Parathyroid adenoma (tissue), 2 donors: ENCODE results near the gene MESP2.

Experiments
- H2AFZ ChIP-seq: fragments of 300-600 bp; sonication (generic); one replicate; pipeline ENCODE4 v1.7.0; 2017; ENCODE audit warnings: antibody characterized with exemption, mild to moderate bottlenecking
- H3K27ac ChIP-seq: fragments of 300-600 bp; sonication (generic); one replicate; pipeline ENCODE4 v1.7.0; 2017
- H3K27me3 ChIP-seq: fragments of 300-600 bp; sonication (generic); one replicate; pipeline ENCODE4 v1.7.0; 2017; ENCODE audit warnings: low read length; ENCODE audit not compliant: control insufficient read depth, insufficient read depth
- H3K36me3 ChIP-seq: fragments of 300-600 bp; sonication (generic); one replicate; pipeline ENCODE4 v1.7.0; 2017; ENCODE audit warnings: low read length; ENCODE audit not compliant: control insufficient read depth, insufficient read depth
- H3K4me1 ChIP-seq: fragments of 300-600 bp; sonication (generic); one replicate; pipeline ENCODE4 v1.7.0; 2017; ENCODE audit warnings: control low read depth
- H3K4me2 ChIP-seq: fragments of 300-600 bp; sonication (generic); one replicate; pipeline ENCODE4 v1.7.0; 2017; ENCODE audit warnings: low read length
- H3K4me3 ChIP-seq: fragments of 300-600 bp; sonication (generic); one replicate; pipeline ENCODE4 v1.7.0; 2017; ENCODE audit warnings: low read depth, low read length
- H3K79me2 ChIP-seq: fragments of 300-600 bp; sonication (generic); one replicate; pipeline ENCODE4 v1.7.0; 2017; ENCODE audit warnings: control low read depth
- H3K9ac ChIP-seq: fragments of 300-600 bp; sonication (generic); one replicate; pipeline ENCODE4 v1.7.0; 2017; ENCODE audit warnings: mild to moderate bottlenecking
- H3K9me3 ChIP-seq: fragments of 300-600 bp; sonication (generic); one replicate; pipeline ENCODE4 v1.7.0; 2017; ENCODE audit warnings: low read length; ENCODE audit not compliant: control insufficient read depth
- TF ChIP-seq, protein P1 (sequence below): fragments of 300-600 bp; sonication (generic); IDR thresholded peaks from one replicate; pipeline ENCODE4 v1.7.0; 2017; ENCODE audit warnings: antibody characterized with exemption, mild to moderate bottlenecking
- donor health status: primary hyperparathyroidism.

The MESP2 gene

DNA sequence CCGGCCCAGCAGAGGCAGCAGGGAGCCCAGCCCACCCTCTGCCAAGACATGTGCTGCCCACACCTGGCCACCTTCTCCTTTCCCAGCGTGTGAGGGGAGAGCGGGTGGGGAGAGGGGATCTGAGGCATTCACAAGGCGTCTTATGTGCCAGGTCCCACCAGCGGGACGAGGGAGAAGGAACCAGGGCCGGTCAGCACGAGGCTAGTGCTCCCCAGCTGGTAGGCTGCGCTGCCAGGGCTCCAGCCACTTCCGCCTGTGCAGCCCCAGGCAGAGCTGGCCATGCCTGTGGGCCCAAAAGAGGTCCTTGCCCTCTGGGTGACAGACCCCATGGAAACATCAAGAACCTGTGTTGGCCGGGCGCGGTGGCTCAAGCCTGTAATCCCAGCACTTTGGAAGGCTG is 31.0 kb upstream of the MESP2 start:
- H3K4me2 ChIP-seq = no peak overlapping the region
- no peak overlapping the region for H3K4me3 ChIP-seq
- H3K27me3 ChIP-seq = no peaks in the 10 kb centered on the region
- H3K27ac ChIP-seq = no peak overlapping the region
- H3K79me2 ChIP-seq = no peaks in the 10 kb centered on the region
- no peak overlapping the region for H2AFZ ChIP-seq
- H3K4me1 ChIP-seq = no peaks in the 10 kb centered on the region
- H3K9me3 ChIP-seq = no peaks in the 10 kb centered on the region
- H3K9ac ChIP-seq = no peak overlapping the region
- TF ChIP-seq, protein P1, sequence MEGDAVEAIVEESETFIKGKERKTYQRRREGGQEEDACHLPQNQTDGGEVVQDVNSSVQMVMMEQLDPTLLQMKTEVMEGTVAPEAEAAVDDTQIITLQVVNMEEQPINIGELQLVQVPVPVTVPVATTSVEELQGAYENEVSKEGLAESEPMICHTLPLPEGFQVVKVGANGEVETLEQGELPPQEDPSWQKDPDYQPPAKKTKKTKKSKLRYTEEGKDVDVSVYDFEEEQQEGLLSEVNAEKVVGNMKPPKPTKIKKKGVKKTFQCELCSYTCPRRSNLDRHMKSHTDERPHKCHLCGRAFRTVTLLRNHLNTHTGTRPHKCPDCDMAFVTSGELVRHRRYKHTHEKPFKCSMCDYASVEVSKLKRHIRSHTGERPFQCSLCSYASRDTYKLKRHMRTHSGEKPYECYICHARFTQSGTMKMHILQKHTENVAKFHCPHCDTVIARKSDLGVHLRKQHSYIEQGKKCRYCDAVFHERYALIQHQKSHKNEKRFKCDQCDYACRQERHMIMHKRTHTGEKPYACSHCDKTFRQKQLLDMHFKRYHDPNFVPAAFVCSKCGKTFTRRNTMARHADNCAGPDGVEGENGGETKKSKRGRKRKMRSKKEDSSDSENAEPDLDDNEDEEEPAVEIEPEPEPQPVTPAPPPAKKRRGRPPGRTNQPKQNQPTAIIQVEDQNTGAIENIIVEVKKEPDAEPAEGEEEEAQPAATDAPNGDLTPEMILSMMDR = no peak
- H3K36me3 ChIP-seq = no peaks in the 10 kb centered on the region

GRCh38 chr15:89745768-89746167 is 30.4 kb upstream of the MESP2 start:
- H3K9ac ChIP-seq = no peak overlapping the region

DNA sequence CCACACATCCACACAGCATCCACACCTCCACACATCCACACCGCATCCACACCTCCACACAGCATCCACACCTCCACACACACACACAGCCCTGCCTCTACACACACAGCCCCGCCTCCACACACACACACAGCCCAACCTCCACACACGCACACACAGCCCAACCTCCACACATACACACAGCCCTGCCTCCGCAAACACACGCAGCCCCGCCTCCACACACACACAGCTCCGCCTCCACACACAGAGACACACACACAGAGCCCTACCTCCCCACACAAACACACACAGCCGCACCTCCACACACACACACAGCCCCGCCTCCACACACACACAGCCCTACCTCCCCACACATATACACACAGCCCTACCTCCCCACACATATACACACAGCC is 29.7 kb upstream of the MESP2 start:
- H3K27ac ChIP-seq = no peak overlapping the region

More at GRCh38 chr15:89745768-89746167, 30.4 kb upstream of the MESP2 start:
- no peak overlapping the region for H2AFZ ChIP-seq
- H3K27me3 ChIP-seq = no peaks in the 10 kb centered on the region
- no peak overlapping the region for H3K4me3 ChIP-seq
- no peak overlapping the region for H3K27ac ChIP-seq
- no peaks in the 10 kb centered on the region for H3K79me2 ChIP-seq
- H3K36me3 ChIP-seq = no peaks in the 10 kb centered on the region
- TF ChIP-seq, protein P1 = no peak
- no peaks in the 10 kb centered on the region for H3K9me3 ChIP-seq
- no peaks in the 10 kb centered on the region for H3K4me1 ChIP-seq
- H3K4me2 ChIP-seq = no peak overlapping the region

GRCh38 chr15:89747708-89748682 is 28.1 kb upstream of the MESP2 start:
- no peak overlapping the region for H3K27ac ChIP-seq
- no peaks in the 10 kb centered on the region for H3K36me3 ChIP-seq
- H3K4me2 ChIP-seq = no peak overlapping the region
- H3K27me3 ChIP-seq = no peaks in the 10 kb centered on the region
- H3K79me2 ChIP-seq = no peaks in the 10 kb centered on the region
- H3K9me3 ChIP-seq = no peaks in the 10 kb centered on the region
- H3K9ac ChIP-seq = no peak overlapping the region
- TF ChIP-seq, protein P1 = no peak
- no peaks in the 10 kb centered on the region for H3K4me1 ChIP-seq
- H3K4me3 ChIP-seq = no peak overlapping the region
- H2AFZ ChIP-seq = no peak overlapping the region

More for the DNA sequence above, 29.7 kb upstream of the MESP2 start:
- Histone ChIP-seq H3K9ac (no peak overlapping the region), H3K79me2 (no peaks in the 10 kb centered on the region), H2AFZ (no peak overlapping the region), H3K36me3 (no peaks in the 10 kb centered on the region), H3K27me3 (no peaks in the 10 kb centered on the region), H3K9me3 (no peaks in the 10 kb centered on the region), H3K4me3 (no peak overlapping the region), H3K4me2 (no peak overlapping the region), H3K4me1 (no peaks in the 10 kb centered on the region)
- TF ChIP-seq, protein P1 = no peak

DNA sequence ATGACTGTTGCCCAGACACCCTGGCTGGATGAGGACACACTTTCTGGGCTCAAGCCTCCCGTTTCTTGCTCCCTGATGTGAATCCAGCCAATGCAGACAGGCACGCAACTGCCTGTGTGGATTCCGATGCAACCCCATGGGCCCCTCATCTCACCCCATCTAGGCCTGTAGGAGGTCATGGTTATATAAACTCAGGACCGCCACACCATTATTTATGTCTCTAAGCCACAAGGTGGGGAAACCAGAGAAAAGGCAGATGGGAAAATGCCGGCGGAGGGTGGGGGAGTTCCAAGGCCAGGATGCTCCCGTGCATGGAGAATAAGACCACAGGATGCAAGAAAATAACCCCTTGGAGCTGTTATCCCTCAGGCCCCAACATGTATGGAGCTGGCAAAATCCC is 27.1 kb upstream of the MESP2 start:
- H3K79me2 ChIP-seq = no peaks in the 10 kb centered on the region
- H3K9me3 ChIP-seq = no peaks in the 10 kb centered on the region
- H2AFZ ChIP-seq = no peak overlapping the region
- no peak overlapping the region for H3K9ac ChIP-seq
- no peaks in the 10 kb centered on the region for H3K4me1 ChIP-seq
- TF ChIP-seq, protein P1 = no peak
- H3K36me3 ChIP-seq = no peaks in the 10 kb centered on the region
- no peaks in the 10 kb centered on the region for H3K27me3 ChIP-seq
- no peak overlapping the region for H3K4me2 ChIP-seq
- H3K4me3 ChIP-seq = no peak overlapping the region
- H3K27ac ChIP-seq = no peak overlapping the region
